HG03565 (cell line): ENCODE data around the gene C1orf21.

ENCODE experiments used
- ATAC-seq: cut with Tn5 transposase; IDR thresholded peaks from one replicate; pipeline ENCODE4 v1.9.1; 2021; ENCODE audit warnings: mild to moderate bottlenecking, moderate library complexity; ENCODE audit not compliant: unreplicated experiment

C1orf21 gene

DNA sequence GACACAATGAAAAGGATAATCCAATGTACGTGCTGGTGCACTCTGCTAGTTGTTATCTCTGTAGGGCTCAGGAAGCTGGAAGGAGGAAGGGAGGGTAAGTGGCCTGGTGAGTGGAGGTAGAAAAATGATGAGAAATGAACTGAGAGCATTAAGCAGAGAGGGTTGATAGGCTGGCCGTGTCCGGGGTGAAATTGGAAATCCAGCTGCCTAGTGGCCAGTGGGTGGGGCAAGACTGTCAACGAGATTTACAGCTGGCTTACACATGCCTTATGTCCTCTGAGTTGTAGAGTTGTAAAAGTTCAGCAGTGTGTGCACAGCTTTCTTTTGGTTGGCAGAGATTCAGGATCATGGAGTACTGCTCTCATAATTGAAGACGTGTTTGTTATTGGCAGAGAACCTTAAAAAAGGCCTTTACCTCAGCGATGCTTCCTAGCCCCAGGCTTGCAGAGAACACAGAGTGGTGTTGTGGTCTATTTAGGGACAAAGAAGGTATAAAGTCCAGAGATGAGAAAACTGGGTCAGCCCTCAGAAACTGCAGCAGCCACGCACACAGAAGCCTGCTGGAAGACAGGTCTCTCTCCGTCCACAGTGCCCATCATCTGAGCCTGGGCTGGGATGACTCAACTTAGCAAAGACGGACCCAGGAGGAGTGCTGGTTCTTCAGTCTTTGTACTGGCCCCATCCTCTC, 235.5 kb downstream of the C1orf21 start:
- no peak for ATAC-seq

DNA sequence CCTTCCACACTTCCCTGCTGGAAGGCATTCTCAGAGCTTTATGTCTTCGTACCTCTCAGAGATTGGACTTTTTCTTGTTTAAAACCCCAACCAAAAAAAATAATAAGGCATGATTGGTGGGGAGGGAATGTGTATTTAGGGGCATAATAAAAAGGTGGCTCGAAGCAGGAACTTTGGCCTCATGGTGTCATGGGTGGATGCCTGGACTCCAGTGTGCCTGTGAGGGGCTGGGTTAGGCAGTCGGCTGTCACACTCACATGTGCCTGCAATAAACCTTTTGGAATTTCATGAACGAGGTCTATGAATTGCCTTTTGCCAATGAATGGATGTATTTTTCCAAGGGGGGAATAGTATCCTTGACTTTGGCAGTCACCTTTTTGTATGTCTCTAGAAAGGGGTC, 236.6 kb downstream of the C1orf21 start:
- ATAC-seq = no peak

GRCh38 chr1:184624051-184624450, 237.2 kb downstream of the C1orf21 start:
- ATAC-seq = no peak

DNA sequence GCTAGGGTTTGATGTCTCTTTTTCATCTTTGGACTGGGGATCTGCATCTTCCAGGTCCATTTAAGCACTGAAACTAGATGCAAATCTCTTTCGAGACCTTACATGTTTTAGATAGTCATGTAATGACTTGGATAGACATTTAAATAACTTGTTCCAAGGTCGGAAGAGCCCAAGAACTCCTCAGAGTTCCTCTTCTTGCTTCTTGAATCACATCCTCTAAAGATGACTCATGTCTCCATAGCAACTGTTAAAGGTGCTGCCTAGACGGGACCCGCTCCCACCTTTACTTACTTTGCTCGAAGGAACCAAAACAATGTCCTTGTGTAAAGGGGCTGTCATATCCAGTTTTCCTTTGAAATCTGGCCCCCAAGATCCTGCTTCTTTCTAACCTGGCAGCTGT, 237.8 kb downstream of the C1orf21 start:
- ATAC-seq = no peak

GRCh38 chr1:184625271-184625670, 238.4 kb downstream of the C1orf21 start:
- no peak for ATAC-seq

GRCh38 chr1:184626076-184627006, 239.5 kb downstream of the C1orf21 start:
- ATAC-seq = no peak

DNA sequence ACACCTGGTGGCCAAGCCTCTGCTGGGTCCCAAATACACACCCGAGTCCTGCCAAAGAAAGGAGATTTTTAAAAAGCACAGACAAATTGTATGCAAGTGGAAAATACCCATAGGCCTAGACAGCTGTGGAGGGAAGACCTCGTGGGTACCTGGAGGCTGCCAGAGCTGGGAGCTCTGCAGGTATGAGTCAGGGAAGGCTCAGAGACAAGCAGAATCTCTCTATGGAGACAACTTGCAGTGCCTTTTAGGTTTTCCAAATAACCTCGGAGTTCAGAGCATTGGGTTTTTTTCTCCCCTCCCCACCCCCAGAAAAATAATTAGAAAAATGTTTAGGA, 240.1 kb downstream of the C1orf21 start:
- no peak for ATAC-seq

DNA sequence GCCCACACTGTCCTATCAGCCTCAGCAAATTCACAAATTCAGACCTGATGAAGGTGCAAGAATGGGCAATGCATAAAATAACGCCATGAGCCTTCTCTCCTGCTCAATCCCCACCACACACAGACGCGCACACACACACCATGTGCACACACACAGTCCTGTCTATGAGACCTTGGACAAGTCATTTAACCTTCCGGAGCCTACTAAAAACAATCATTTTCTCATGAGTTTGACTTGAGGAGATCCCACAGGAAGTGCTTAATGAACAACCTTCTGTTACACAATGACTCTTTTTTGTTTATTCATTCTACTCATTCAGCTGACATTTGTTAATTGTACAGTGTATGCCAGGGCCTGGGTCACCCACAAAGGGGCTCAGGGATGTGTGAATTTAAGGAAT, 242.4 kb downstream of the C1orf21 start:
- ATAC-seq = no peak

GRCh38 chr1:184630679-184631060, 243.8 kb downstream of the C1orf21 start:
- no peak for ATAC-seq

- ATAC-seq = no peak
Observed at GRCh38 chr1:184632415-184633175, 245.8 kb downstream of the C1orf21 start.

DNA sequence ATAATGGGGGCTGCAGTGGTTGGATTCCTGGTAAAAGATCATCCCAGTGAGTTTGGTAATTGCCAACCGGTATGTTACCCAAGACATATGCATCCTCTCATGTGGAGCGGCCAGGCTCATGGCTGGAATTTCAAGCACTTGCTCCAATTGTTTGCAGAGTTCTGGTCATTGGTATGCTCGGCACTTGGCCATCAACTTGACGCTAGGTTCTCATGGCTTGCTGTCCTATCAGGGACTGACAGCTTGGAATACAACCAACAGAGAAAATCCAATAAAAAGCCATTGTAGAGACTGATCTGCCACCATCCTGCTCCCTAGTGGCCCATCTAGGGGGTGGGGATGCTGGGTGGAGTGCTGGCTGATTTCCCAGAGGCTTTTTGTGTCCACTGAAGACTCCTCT, 247.0 kb downstream of the C1orf21 start:
- ATAC-seq = no peak

DNA sequence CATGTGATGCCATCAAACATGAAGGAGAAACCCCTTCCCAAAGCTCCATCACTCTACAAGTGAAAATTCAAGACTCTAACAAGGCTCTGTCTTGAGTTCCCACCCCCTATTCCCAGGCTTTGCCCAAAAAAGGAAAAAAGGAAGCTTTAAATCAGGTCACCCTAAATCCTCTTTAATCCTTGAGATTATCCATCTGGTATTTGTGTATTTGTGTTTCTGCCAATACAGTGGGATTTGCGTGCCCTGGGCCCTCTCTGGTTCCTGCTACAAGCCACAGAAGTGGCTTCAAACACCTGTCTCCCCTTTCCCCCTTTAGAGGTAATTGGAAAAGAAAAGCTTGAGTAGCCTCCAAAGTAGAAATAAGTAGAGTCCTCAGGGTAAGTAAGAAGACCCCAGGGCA, 247.5 kb downstream of the C1orf21 start:
- no peak for ATAC-seq

DNA sequence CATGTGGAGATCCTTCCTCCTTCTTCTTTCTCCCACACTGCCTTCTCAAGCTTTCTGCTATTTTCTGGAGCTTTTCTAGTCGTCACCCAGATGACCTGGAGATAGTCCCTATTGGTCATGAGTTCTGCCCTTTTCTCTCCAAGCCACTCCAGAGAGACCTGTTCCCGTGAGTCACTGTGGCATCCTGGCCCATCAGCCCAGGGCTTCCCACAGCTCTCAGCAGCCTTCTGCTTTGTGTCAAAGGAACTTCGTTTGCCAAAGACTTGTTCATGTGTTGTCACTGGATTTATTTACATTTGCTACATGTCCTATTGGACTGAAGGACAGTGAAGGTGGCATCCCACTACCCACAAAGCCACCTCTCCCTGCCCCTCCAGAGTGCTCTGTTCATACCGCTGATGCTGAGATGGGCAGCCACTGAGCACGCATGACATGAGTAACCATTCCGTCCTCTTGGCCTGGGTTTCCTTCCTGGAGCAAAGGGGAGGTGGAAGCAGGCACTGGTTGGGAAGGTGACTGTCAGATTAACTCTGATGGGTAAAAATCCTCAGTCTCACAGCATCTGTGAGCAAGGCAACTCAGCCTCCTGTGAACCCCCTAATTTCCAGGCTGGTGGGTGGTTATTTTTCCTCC, 248.6 kb downstream of the C1orf21 start:
- no peak for ATAC-seq

DNA sequence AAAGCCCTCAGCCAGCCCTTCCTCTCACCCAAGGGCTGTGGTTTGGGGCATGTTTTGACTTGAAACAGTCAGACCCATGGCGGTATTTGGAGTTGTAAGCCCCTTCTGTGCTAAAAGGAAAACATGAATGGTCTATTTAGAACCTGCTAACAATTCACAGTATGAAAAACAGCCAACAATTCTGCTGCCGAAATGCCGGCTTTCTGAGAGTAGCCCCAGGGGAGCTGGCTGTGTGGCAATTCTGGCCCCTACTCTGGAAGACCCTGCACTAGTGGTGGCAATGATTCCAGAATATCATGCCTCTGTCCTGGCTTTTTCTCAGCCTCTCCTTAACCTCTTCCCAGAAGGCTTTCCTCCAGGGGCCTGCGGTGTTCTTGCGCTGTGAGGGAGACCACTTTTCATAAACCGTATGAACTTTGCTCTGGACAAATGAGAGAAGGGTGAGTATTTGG, 249.2 kb downstream of the C1orf21 start:
- ATAC-seq = no peak

DNA sequence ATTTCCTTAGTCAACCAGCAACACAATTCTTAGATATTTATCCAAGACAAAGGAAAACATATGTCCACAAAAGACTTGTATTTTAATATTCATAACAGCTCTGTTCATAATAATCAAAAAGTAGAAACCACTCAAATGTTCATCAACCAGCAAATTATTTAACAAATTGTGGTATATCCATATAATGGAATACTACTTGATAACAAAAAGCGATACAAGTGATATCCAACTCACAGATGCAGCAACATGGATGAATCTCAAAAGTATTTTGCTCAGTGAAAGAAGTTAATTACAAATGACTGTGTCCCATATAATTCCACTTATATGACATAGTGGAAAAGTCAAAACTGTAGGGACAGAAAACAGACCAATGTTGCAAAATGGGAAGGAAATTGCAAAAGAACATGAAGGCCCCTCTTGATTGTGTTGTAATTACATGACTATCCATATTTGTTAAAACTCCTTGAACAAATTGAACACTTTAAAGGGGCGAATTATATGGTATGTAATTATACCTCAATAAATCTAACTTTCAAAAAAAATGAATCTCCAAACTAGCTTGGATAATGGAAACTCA, 250.9 kb downstream of the C1orf21 start:
- ATAC-seq = no peak

GRCh38 chr1:184639205-184639604, 252.4 kb downstream of the C1orf21 start:
- ATAC-seq = no peak

- no peak for ATAC-seq
Observed at GRCh38 chr1:184640505-184640904, 253.7 kb downstream of the C1orf21 start.

DNA sequence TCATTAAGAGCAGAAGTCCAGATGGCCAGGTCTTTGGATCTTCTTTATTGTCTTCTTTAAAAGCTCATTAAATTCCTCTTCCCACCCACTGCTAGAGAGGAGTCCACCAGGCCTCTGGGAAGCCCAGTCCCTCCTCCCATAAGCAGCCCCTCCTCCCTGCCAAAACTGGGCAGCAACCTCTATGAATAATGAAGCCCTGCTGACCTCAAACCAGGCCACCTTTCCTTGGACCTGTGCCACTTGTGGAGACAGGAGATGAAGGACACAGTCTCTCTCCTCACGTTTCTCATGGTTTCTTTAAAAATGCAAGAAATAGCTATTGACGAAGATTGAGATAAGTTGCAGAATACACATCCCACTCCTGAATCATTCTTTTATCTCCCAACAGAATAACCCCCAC, 255.1 kb downstream of the C1orf21 start:
- ATAC-seq = no peak

DNA sequence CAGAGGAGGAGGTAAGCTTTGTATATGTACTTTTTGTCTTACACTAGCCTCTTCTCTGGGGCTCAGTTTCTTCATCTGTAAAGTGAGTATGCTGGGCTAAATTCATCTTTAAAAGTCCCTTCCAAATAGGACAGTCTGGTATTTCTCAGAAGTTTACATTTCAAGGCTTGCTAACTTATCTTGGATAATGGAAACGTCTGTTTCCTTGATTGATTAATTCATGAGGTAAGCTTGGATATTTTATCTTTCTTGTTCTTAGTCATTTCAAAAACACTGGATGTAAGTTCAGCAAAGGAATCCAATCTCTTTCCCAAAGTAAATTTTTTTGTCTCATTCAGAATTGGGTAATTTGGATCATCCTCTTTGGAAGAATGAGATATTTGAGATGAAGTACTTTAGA, 256.8 kb downstream of the C1orf21 start:
- no peak for ATAC-seq

DNA sequence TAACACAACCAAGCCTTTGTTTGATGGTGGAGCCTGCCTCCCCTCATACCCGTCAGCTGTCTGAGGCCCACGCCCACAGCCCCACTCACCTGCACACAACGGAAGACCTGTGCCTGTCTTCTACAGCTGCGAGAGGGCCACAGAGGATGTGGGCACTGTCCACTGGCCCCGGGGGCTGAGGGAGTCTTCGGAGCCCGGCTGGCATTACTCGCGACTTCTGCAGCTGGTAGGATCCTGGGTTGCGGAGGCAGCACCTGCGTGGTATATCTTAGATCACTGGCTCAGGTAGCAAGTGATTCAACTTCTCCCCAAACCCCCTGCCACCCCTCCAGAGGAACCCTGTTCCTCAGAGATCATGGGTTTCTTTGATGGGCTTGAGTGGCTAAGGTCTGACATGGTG, 257.9 kb downstream of the C1orf21 start:
- no peak for ATAC-seq

DNA sequence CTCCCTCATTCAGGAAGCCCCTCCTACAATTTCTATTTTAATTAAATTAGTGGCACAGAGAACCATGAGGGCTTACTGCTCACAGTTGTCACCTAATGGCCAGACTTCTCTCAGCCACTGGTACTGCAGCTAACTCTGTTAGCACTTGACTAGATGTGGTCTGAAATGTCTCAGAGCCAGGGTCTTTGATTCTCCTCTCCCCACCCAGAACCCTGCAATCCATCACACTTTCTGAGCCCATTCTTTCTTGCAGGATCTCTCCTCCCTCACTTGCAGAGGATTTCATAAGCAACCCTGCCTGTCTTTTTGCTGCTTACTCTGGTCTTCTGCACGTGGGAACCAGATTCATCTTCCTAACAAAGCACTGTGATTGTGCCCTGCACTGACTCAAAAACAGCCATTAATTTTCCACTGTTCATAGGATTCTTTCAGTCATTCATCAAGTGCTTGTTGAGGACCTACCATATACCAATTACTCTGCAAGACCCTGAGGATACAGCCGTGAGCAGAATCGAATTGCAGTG, 259.4 kb downstream of the C1orf21 start:
- no peak for ATAC-seq
